GM10266 (cell line): ENCODE data around the gene MBD3.

ENCODE experiments used
- DNase-seq: peaks from one replicate; pipeline ENCODE4 v3.0.0; 2012; ENCODE audit errors: extremely low spot score
- CTCF ChIP-seq: IDR thresholded peaks from 2 replicates; pipeline ENCODE4 v1.5.1; 2012; ENCODE audit warnings: mild to moderate bottlenecking, low read depth; ENCODE audit not compliant: control insufficient read depth, insufficient read depth; ENCODE audit errors: missing control alignments

Gene MBD3

GRCh38 chr19:1584500-1585242 lies 8.0 kb downstream of the MBD3 start:
- no peak for TF ChIP-seq CTCF
- DNase-seq: no peak

GRCh38 chr19:1582201-1582600 lies 10.5 kb downstream of the MBD3 start:
- no peak for TF ChIP-seq CTCF
- DNase-seq: no peak

- no peak for TF ChIP-seq CTCF
- DNase-seq: no peak
Measured at GRCh38 chr19:1580957-1581356, 11.7 kb downstream of the MBD3 start.

- DNase-seq: no peak
- no peak for TF ChIP-seq CTCF
Measured at GRCh38 chr19:1580382-1580781, 12.3 kb downstream of the MBD3 start.

GRCh38 chr19:1579222-1579621 lies 13.4 kb downstream of the MBD3 start:
- TF ChIP-seq CTCF: no peak
- no peak for DNase-seq

- no peak for TF ChIP-seq CTCF
- DNase-seq: no peak
Measured at GRCh38 chr19:1577929-1578618, 14.6 kb downstream of the MBD3 start.
